CD4-positive, alpha-beta T cell (primary cell): Measurements from ENCODE around the gene TSPAN9. TPM values are rescaled to one million over a fixed set of nuclear protein-coding genes. Genes with fewer than 3 reads are reported as not detected.

ENCODE experiments used
- ATAC-seq: fragments of 200-7000 bp; cut with Tn5 transposase; one replicate; pipeline ENCODE4 v1.10.0; 2022; ENCODE audit warnings: mild to moderate bottlenecking; ENCODE audit not compliant: poor library complexity
- CTCF ChIA-PET: fragments of 350-600 bp; sonication (Branson Sonifier 250); formaldehyde crosslinking; loops from one replicate; lab custom pipeline; 2021; ENCODE audit warnings: antibody characterized with exemption, inconsistent platforms; lab: Charles Lee
- POLR2A ChIA-PET: fragments of 350-600 bp; sonication (Branson Sonifier 250); formaldehyde crosslinking; loops from one replicate; lab custom pipeline; 2021; ENCODE audit warnings: antibody characterized with exemption, inconsistent platforms; lab: Charles Lee
- DNase-seq, 14 experiments: peaks; one replicate each; pipeline ENCODE4 v3.0.0-alpha.2; 2013 to 2020; ENCODE audit warnings: mixed read lengths in 2 of 14
- H3K27ac ChIP-seq, 2 donors: one replicate each; pipeline versions ENCODE4 v1.5.1 to v1.7.0; 2013; ENCODE audit warnings: low read length in 2 of 2, low read depth in 1 of 2, mild to moderate bottlenecking in 1 of 2
- H3K27me3 ChIP-seq, 2 experiments: 1 replicate in 1 of 2; 2 replicates in 1 of 2; pipeline versions ENCODE4 v1.6.1 to v1.7.0; 2013; ENCODE audit warnings: low read length in 2 of 2, control low read depth in 1 of 2, mild to moderate bottlenecking in 1 of 2, moderate library complexity in 1 of 2; ENCODE audit not compliant: insufficient read depth in 2 of 2, control insufficient read depth in 1 of 2
- H3K36me3 ChIP-seq: one replicate; pipeline ENCODE4 v1.6.1; 2013; ENCODE audit warnings: low read length, control low read depth; ENCODE audit not compliant: insufficient read depth
- H3K4me1 ChIP-seq: one replicate; pipeline ENCODE4 v1.6.1; 2013; ENCODE audit warnings: low read length, control low read depth; ENCODE audit not compliant: insufficient read depth
- H3K4me3 ChIP-seq: one replicate; pipeline ENCODE4 v1.5.1; 2013; ENCODE audit warnings: mild to moderate bottlenecking, low read length, moderate library complexity
- H3K9me3 ChIP-seq, 2 experiments: 1 replicate in 1 of 2; 2 replicates in 1 of 2; pipeline versions ENCODE4 v1.6.1 to v1.7.0; 2013; ENCODE audit warnings: low read length in 2 of 2, mild to moderate bottlenecking in 2 of 2, control low read depth in 1 of 2, moderate library complexity in 1 of 2; ENCODE audit not compliant: control insufficient read depth in 1 of 2, insufficient read depth in 1 of 2
- H3K27ac Mint-ChIP-seq: one replicate; pipeline ENCODE4 v1.8.0; 2020; ENCODE audit warnings: mixed read lengths
- H3K27me3 Mint-ChIP-seq: one replicate; pipeline ENCODE4 v1.8.0; 2021; ENCODE audit warnings: mixed read lengths
- H3K36me3 Mint-ChIP-seq: one replicate; pipeline ENCODE4 v1.8.0; 2021; ENCODE audit warnings: low read depth, mixed read lengths
- H3K4me1 Mint-ChIP-seq: one replicate; pipeline ENCODE4 v1.8.0; 2021; ENCODE audit warnings: low read depth, mixed read lengths
- H3K4me3 Mint-ChIP-seq: one replicate; pipeline ENCODE4 v1.8.0; 2020; ENCODE audit warnings: mild to moderate bottlenecking, mixed read lengths
- H3K9me3 Mint-ChIP-seq: one replicate; pipeline ENCODE4 v1.8.0; 2020; ENCODE audit warnings: mixed read lengths
- intact Hi-C, 2 experiments: fragments of 100-400 bp; cut with DNase I in 1 of 2; cut with micrococcal nuclease in 1 of 2; formaldehyde crosslinking; loops; one replicate each; pipeline versions ENCODE4 v1.15.1 to v1.9.0; 2023 to 2025; cut with DNase I, micrococcal nuclease
- total RNA-seq, 174 experiments: library from RNA in 2 of 174; stranded (reverse) in 2 of 174; gene quantifications; one replicate each; pipeline ENCODE4 v1.2.3 and lab custom pipeline; 2021 to 2026
- TF ChIP-seq, protein P1 (sequence below): fragments of 200-600 bp; IDR thresholded peaks from one replicate; pipeline ENCODE4 v1.8.0; 2022; ENCODE audit warnings: antibody characterized with exemption, mild to moderate bottlenecking

The TSPAN9 gene
- total RNA-seq, 2 experiments from 2014 or later: 0.82 to 1.3 TPM

DNA sequence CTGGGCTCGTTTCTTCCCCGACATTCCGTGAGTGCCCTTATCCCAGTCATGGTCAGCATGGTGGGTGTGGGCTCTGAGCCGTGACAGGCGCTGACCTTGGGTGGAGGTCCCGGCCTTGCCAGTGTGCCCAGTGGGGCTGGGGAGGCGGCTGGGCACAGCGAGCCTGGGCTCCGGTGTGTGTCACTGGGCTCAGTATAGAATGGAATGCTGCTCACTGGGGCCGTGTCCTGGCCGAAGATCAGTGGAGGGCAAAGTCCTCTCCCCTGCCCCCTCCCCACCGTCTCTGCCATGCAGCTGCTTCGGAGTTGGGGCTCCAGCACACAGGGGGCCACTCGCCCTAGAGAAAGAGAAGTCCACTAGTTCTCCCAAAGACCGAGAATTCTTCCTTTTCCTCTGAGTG is 164.4 kb downstream of the TSPAN9 start:
- no peak overlapping the region for H3K27ac Mint-ChIP-seq
- Histone ChIP-seq H3K27me3 (peaks cover 0 to under 1% of the 10 kb centered on the region in 2 experiments), H3K4me3 (no peak overlapping the region), H3K9me3 (peaks cover 0 to 5% of the 10 kb centered on the region in 2 experiments), H3K27ac (no peak overlapping the region), H3K4me1 (no peaks in the 10 kb centered on the region), H3K36me3 (no peaks in the 10 kb centered on the region)
- H3K9me3 Mint-ChIP-seq: no peaks in the 10 kb centered on the region
- H3K36me3 Mint-ChIP-seq: no peaks in the 10 kb centered on the region
- no peaks in the 10 kb centered on the region for H3K4me1 Mint-ChIP-seq
- H3K4me3 Mint-ChIP-seq: no peak overlapping the region
- intact Hi-C loops: no loop called here
- TF ChIP-seq, protein P1, sequence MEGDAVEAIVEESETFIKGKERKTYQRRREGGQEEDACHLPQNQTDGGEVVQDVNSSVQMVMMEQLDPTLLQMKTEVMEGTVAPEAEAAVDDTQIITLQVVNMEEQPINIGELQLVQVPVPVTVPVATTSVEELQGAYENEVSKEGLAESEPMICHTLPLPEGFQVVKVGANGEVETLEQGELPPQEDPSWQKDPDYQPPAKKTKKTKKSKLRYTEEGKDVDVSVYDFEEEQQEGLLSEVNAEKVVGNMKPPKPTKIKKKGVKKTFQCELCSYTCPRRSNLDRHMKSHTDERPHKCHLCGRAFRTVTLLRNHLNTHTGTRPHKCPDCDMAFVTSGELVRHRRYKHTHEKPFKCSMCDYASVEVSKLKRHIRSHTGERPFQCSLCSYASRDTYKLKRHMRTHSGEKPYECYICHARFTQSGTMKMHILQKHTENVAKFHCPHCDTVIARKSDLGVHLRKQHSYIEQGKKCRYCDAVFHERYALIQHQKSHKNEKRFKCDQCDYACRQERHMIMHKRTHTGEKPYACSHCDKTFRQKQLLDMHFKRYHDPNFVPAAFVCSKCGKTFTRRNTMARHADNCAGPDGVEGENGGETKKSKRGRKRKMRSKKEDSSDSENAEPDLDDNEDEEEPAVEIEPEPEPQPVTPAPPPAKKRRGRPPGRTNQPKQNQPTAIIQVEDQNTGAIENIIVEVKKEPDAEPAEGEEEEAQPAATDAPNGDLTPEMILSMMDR: no peak
- no peak for ATAC-seq
- CTCF ChIA-PET: no interaction called here
- DNase-seq: no peak
- no peaks in the 10 kb centered on the region for H3K27me3 Mint-ChIP-seq
- POLR2A ChIA-PET: no interaction called here

DNA sequence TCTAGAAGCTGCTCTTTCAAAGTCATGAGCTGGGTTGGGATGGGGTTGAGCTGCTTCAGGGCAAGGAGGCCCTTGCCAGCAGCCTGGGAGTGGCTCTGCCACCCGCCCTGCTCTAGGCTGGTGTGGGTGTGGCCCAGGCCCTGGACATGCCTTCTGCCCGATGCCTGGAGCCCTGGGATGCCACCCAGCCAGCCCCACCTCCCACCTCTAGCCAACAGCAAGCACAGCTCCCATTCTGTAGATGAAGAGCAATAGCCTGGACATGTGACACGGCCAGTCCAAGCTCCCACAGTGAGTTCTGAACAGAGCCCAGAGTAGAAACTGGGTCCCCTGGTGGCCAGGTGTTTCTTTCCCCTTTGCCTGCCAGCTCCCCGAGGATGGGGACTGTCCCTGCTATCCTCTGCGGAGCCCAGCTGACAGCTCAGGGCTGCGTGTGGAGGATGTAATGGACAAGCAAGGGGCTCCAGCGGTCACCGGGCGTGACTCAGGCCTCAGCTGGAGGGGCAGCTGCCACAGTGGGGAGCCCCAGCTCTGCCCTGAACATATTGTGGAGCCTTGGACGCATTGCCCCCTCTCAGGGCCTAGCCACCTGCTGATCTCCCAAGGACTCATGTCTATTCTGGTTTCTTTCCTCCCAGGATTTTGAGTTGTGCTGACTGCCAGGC is 165.2 kb downstream of the TSPAN9 start:
- H3K27ac ChIP-seq: no peak overlapping the region
- H3K4me3 ChIP-seq: no peak overlapping the region
- no peaks in the 10 kb centered on the region for H3K36me3 Mint-ChIP-seq
- no peak overlapping the region for H3K4me3 Mint-ChIP-seq
- ATAC-seq (no peak), DNase-seq (no peak)
- H3K9me3 Mint-ChIP-seq: no peaks in the 10 kb centered on the region
- no peaks in the 10 kb centered on the region for H3K27me3 ChIP-seq
- H3K4me1 ChIP-seq: no peaks in the 10 kb centered on the region
- H3K9me3 ChIP-seq: peaks cover 0 to 5% of the 10 kb centered on the region in 2 experiments
- no peaks in the 10 kb centered on the region for H3K36me3 ChIP-seq
- TF ChIP-seq, protein P1: no peak
- POLR2A ChIA-PET: no interaction called here
- intact Hi-C loops: no loop called here
- H3K27ac Mint-ChIP-seq: no peak overlapping the region
- CTCF ChIA-PET: no interaction called here
- no peaks in the 10 kb centered on the region for H3K4me1 Mint-ChIP-seq
- H3K27me3 Mint-ChIP-seq: no peaks in the 10 kb centered on the region

DNA sequence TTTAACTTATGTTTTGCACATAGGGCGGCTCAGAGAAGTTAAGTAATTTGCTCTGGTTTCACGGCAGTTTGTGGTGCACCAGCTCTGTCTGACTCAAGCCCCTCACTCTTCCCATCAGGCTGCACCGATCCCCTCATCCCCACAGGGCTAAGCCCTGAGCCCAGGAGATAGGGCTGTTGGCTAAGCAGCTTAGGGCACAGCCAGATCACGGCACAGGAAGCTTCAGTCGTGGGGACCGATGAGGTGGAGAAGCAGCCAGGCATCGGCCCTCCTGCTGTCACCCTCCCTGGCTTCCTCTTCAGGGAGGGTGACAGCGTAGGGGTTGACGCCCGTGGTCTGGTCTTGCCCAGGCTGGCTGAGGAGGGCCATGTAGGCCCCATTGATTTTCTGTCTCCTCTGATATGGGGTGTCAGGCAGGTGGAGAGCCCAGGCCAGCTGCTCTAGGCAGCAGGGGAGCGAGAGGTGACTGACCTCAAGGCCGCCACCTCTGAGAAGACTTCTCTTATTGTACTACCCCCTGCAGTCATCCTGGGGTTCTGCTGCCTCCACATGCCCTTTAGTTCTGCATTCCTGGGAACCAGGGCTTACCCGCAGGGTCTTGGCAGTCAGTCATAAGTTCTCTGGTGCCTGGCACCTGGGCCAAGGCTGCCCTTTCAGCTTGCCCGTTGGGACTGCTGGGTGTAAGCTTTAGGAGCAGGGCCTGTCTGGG is 166.4 kb downstream of the TSPAN9 start:
- Mint-ChIP-seq H3K9me3 (no peaks in the 10 kb centered on the region), H3K27me3 (no peaks in the 10 kb centered on the region), H3K4me3 (no peak overlapping the region), H3K27ac (no peak overlapping the region), H3K36me3 (no peaks in the 10 kb centered on the region), H3K4me1 (no peaks in the 10 kb centered on the region)
- no peak for DNase-seq
- Histone ChIP-seq H3K9me3 (peaks cover 0 to 5% of the 10 kb centered on the region in 2 experiments), H3K36me3 (no peaks in the 10 kb centered on the region), H3K4me3 (no peak overlapping the region), H3K4me1 (no peaks in the 10 kb centered on the region), H3K27me3 (no peaks in the 10 kb centered on the region), H3K27ac (no peak overlapping the region)
- POLR2A ChIA-PET: no interaction called here
- CTCF ChIA-PET: no interaction called here
- no peak for ATAC-seq
- intact Hi-C loops: no loop called here
- TF ChIP-seq, protein P1: no peak
